HG03135 (cell line): ENCODE data around the gene ARHGDIG.
"Not testable (repeated sequence)": the region's sequence is repeated elsewhere in the genome, so short reads cannot be mapped to it uniquely, and the experiment has no call there.

Experiments
- ATAC-seq: cut with Tn5 transposase; IDR thresholded peaks from one replicate; pipeline ENCODE4 v1.9.1; 2021; ENCODE audit warnings: mild to moderate bottlenecking, moderate library complexity; ENCODE audit not compliant: unreplicated experiment

ARHGDIG gene

DNA sequence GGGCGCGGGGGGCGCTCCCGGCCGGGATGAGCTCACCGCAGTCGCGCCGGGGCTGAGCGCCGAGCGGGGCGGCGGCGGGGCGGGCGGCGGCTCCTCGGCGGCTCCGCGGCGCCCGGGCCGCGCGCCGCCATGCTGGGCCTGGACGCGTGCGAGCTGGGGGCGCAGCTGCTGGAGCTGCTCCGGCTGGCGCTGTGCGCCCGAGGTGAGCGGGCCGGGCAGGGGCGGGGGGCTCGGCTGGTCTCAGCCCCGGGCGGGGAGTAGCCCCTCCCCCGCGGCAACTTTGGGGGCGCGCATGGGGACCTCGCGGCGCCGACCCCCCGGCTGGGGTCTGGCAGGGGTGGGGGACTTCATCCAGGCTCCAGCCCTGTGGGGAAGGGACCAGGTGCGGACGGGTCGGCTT lies at the start of gene ARHGDIG:
ARHGDIG (plus strand) TSS at position 40 of the 400 bp plus-strand sequence; CDS start at position 130, 90 bp downstream.
- ATAC-seq: no peak

GRCh38 chr16:230949-231348 lies 49.4 kb upstream of the ARHGDIG start:
- ATAC-seq: no peak

GRCh38 chr16:234468-235305 lies 45.7 kb upstream of the ARHGDIG start, which contains the start of gene FAM234A:
FAM234A (plus strand) TSS chr16:234821; CDS start chr16:254414, 19,593 bp downstream.
- ATAC-seq: peak; percentile 88

DNA sequence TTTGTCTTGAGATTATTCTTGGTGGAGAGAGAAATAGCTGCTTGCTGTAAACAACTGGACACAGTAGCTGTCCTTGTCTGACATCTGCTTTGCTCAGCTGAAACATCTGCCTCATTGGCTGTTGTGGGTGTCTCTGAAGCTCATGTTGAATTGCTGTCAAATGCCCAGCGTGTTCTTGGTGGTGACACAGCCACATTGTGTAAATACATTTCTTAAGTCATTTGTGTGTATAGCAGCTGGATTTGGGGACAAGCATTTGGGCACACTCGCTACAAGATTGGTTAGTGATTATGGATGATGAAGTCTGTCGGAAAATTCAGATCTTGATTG lies 40.5 kb upstream of the ARHGDIG start:
- ATAC-seq: no peak

DNA sequence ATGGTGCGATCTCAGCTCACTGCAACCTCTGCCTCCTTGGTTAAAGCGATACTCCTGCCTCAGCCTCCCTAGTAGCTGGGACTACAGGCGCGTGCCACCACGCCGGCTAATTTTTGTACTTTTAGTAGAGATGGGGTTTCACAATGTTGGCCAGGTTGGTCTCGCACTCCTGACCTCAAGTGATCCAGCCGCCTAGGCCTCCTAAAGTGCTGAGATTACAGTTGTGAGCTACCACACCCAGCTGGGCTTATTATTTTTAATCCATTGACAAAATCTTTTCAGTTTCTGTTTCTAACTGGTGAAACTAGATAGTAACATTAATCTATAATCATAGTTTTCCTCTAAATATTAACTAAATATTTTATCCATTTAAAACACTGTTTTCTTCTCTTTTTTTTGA lies 39.8 kb upstream of the ARHGDIG start:
- ATAC-seq: no peak

DNA sequence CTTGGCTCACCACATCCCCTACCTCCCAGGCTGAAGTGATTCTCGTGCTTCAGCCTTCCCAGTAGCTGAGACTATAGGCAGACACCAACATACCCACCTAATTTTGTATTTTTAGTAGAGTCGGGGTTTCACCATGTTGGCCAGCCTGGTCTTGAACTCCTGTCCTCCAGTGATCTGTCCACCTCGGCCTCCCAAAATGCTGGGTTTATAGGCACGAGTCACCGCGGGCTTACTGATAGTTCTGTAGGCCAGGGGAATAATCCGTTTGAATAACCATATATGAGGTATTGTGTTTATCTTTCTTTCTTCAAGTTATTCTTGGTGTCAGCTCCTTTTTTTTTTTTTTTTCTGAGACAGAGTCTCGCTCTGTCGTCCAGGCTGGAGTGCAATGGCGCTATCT lies 38.1 kb upstream of the ARHGDIG start:
- ATAC-seq: no peak

GRCh38 chr16:243348-243747 lies 37.0 kb upstream of the ARHGDIG start:
- ATAC-seq: no peak

GRCh38 chr16:245105-245504 lies 35.3 kb upstream of the ARHGDIG start:
- no peak for ATAC-seq

DNA sequence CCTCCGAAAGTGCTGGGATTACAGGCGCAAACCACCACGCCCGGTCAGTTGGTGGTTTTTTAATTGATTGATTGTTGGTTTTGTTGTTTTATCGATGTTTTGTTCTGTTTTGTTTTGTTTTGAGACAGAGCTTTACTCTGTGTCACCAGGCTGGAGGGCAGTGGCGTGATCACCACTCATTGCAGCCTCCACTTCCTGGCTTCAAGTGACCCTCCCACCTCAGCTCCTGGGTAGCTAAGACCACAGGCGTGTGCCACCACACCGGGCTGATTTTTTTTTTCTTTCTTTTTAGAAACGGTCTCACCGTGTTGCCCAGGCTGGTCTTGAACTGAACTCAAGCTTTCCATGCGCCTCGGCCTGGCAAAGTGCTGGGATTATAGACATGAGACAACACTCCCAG lies 33.4 kb upstream of the ARHGDIG start:
- ATAC-seq: no peak

GRCh38 chr16:249431-249830 lies 31.0 kb upstream of the ARHGDIG start:
- no peak for ATAC-seq

DNA sequence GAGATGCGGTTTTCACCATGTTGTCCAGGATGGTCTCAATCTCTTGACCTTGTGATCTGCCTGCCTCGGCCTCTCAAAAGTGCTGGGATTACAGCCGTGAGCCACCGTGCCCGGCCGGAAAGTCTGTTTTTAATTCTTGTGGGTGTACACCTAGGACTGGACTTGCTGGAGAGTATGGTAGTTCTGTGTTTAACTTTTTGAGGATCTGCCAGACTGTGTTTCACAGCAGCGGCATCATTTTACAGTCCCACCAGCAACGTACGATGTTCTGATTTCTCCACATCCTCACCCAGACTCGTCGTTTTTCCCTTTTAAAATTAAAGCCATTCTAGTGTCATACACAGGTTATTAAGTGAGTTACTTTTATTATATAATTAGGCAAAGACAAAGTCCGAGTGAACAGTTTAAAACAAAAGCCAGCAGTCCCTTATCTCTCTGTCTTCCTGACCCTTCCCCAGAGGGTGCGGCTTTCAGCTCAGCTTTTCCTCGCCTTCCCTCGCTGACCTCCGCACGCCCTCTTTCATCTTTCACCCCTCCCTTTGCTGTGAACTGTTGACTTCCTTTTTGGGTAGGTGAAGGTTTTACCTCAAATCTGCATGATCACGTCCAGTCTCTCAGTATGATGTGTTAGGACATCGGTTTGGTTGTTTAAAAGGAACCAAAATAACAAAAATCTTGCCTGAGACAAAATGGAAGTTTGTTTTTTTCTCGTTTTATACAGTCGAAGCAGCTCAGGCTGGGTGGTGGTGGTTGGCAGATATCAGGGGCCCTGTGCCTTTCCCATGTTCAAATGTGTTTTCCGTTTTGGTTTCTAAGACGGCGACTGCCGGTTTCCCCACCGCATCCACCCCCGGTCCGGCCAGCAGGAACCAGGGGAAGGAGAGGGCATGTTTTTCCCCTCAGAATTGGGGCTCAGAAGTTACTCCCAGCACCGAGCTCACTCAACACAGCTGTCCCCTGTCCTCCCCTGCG lies 27.7 kb upstream of the ARHGDIG start:
- no peak for ATAC-seq

GRCh38 chr16:253833-254232 lies 26.6 kb upstream of the ARHGDIG start:
- ATAC-seq: no peak

DNA sequence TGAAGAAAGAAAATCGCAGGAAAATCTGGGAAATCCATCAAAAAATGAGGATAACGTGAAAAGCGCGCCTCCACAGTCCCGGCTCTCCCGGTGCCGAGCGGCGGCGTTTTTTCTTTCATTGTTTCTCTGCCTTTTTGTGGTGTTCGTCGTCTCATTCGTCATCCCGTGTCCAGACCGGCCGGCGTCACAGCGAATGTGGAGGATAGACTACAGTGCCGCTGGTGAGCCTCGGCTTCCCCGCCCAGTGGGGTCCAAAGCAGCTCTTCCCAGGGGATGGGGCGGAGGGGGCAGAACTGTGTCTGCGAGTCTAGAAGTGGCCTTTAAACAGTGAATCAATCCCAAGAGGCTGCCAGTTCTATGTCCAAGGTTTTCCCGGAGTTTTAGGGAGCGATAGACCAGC lies 25.9 kb upstream of the ARHGDIG start:
- ATAC-seq: no peak

GRCh38 chr16:255183-255582 lies 25.2 kb upstream of the ARHGDIG start:
- ATAC-seq: no peak

- ATAC-seq: not testable (repeated sequence)
Measured at GRCh38 chr16:258091-258490, 22.3 kb upstream of the ARHGDIG start.

DNA sequence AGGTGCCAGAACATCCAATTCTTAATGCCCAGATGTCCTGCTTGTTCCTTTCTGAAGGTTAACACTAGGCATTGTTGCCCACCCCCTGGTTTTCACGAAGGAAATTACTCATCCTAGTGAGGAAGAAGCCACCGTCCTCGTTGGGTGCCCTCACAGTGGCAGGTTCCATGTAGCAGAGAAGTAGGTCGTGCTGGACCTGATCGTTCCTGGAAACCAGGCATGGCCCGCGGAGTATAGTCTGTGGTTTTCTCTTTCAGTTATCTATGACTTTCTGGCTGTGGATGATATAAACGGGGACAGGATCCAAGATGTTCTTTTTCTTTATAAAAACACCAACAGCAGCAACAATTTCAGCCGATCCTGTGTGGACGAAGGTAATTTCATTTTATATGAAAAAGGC lies 21.2 kb upstream of the ARHGDIG start:
- ATAC-seq: no peak

DNA sequence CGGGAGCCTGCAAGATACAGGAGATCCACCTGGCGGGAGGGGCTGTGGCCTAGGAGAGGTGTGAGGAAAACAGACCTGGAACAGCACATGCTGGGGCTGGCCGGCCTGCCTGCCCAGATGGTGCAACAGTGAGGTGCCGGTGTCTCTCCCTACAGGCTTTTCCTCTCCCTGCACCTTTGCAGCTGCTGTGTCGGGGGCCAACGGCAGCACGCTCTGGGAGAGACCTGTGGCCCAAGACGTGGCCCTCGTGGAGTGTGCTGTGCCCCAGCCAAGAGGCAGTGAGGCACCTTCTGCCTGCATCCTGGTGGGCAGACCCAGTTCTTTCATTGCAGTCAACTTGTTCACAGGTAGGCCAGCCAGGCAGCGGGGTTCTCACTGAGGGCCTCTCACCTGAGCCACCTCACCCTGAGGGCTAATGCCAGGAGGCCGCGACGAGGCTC lies 20.6 kb upstream of the ARHGDIG start:
- ATAC-seq: no peak

GRCh38 chr16:260326-260725 lies 20.1 kb upstream of the ARHGDIG start:
- ATAC-seq: no peak

GRCh38 chr16:261031-261691 lies 19.2 kb upstream of the ARHGDIG start:
- no peak for ATAC-seq

- no peak for ATAC-seq
Measured at GRCh38 chr16:262121-262745, 18.2 kb upstream of the ARHGDIG start.
